ENCODE results near the gene RHOBTB3.

DNA sequence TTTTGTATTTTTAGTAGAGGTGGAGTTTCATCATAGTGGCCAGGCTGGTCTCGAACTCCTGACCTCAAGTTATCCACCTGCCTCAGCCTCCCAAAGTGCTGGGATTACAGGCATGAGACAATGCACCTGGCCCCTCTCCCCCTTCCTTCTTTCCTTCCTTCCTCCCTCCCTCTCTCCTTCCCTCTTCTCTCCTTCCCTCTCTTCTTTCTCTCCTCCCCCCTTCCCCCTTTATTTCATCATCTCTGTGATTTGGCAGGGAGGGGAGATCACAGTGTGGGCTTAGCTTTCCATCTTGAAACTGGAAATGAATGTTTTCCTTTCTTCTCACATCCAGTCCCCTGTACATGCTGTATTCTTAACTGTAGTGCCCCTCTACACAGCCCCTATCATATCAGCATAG lies 12.7 kb downstream of the RHOBTB3 start:
- TF ChIP-seq, protein P1, sequence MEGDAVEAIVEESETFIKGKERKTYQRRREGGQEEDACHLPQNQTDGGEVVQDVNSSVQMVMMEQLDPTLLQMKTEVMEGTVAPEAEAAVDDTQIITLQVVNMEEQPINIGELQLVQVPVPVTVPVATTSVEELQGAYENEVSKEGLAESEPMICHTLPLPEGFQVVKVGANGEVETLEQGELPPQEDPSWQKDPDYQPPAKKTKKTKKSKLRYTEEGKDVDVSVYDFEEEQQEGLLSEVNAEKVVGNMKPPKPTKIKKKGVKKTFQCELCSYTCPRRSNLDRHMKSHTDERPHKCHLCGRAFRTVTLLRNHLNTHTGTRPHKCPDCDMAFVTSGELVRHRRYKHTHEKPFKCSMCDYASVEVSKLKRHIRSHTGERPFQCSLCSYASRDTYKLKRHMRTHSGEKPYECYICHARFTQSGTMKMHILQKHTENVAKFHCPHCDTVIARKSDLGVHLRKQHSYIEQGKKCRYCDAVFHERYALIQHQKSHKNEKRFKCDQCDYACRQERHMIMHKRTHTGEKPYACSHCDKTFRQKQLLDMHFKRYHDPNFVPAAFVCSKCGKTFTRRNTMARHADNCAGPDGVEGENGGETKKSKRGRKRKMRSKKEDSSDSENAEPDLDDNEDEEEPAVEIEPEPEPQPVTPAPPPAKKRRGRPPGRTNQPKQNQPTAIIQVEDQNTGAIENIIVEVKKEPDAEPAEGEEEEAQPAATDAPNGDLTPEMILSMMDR (IDR thresholded peaks at IDR 0.05) = no peak
- no peak for TF ChIP-seq POLR2AphosphoS5 (IDR thresholded peaks at IDR 0.05)

All from stomach (tissue), 4 donors.